C1 segment of cervical spinal cord (tissue), 14 donors: Measurements from ENCODE around the gene ZNF277.

ENCODE experiments used
- DNase-seq, 14 donors: peaks; one replicate each; lab custom pipeline; 2025; lab: John Stamatoyannopoulos, UW

Gene ZNF277

GRCh38 chr7:112252691-112253090 lies 46.2 kb downstream of the ZNF277 start:
- no peak for DNase-seq

- DNase-seq: no peak
These were observed 47.7 kb downstream of the ZNF277 start for GRCh38 chr7:112254156-112254555.

GRCh38 chr7:112254709-112255387 lies 48.4 kb downstream of the ZNF277 start:
- no peak for DNase-seq

GRCh38 chr7:112255388-112255720 lies 48.9 kb downstream of the ZNF277 start:
- no peak for DNase-seq

GRCh38 chr7:112257073-112257472 lies 50.6 kb downstream of the ZNF277 start:
- DNase-seq: no peak

GRCh38 chr7:112260911-112261310 lies 54.4 kb downstream of the ZNF277 start:
- no peak for DNase-seq

- no peak for DNase-seq
These were observed 55.5 kb downstream of the ZNF277 start for GRCh38 chr7:112262036-112262435.

GRCh38 chr7:112262855-112263487 lies 56.5 kb downstream of the ZNF277 start:
- DNase-seq: no peak

GRCh38 chr7:112263519-112263918 lies 57.0 kb downstream of the ZNF277 start:
- no peak for DNase-seq

GRCh38 chr7:112266141-112266540 lies 59.6 kb downstream of the ZNF277 start:
- DNase-seq: no peak

- DNase-seq: no peak
These were observed 60.2 kb downstream of the ZNF277 start for GRCh38 chr7:112266595-112267270.

GRCh38 chr7:112267944-112268691 lies 61.6 kb downstream of the ZNF277 start:
- no peak for DNase-seq

GRCh38 chr7:112271162-112271561 lies 64.7 kb downstream of the ZNF277 start:
- no peak for DNase-seq

- no peak for DNase-seq
These were observed 66.5 kb downstream of the ZNF277 start for GRCh38 chr7:112272921-112273561.

GRCh38 chr7:112279042-112279441 lies 72.5 kb downstream of the ZNF277 start:
- no peak for DNase-seq

GRCh38 chr7:112280267-112280666 lies 73.8 kb downstream of the ZNF277 start:
- DNase-seq: no peak

GRCh38 chr7:112282476-112283188 lies 76.1 kb downstream of the ZNF277 start:
- DNase-seq: no peak

GRCh38 chr7:112283382-112283910 lies 77.0 kb downstream of the ZNF277 start:
- DNase-seq: no peak

GRCh38 chr7:112286250-112287086 lies 80.0 kb downstream of the ZNF277 start:
- DNase-seq: peak in 2 of 14 donors; percentile 10 to 74

GRCh38 chr7:112288301-112288700 lies 81.8 kb downstream of the ZNF277 start:
- DNase-seq: no peak
